ENCODE data around the gene EEF2KMT. TPM values are rescaled to one million over a fixed set of nuclear protein-coding genes. Genes with fewer than 3 reads are reported as not detected.
"Not testable (repeated sequence)": the region's sequence is repeated elsewhere in the genome, so short reads cannot be mapped to it uniquely, and the experiment has no call there.

Gene EEF2KMT, protein sequence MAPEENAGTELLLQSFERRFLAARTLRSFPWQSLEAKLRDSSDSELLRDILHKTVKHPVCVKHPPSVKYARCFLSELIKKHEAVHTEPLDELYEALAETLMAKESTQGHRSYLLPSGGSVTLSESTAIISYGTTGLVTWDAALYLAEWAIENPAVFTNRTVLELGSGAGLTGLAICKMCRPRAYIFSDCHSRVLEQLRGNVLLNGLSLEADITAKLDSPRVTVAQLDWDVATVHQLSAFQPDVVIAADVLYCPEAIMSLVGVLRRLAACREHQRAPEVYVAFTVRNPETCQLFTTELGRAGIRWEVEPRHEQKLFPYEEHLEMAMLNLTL
- 1 to 10 TPM; 4.2 to 6.0 TPM for total RNA-seq
- polyA plus RNA-seq, result 10 to 100 TPM in 1 of 2 donors, 1 to 10 TPM in 1; 8.6 to 11.4 TPM

DNA sequence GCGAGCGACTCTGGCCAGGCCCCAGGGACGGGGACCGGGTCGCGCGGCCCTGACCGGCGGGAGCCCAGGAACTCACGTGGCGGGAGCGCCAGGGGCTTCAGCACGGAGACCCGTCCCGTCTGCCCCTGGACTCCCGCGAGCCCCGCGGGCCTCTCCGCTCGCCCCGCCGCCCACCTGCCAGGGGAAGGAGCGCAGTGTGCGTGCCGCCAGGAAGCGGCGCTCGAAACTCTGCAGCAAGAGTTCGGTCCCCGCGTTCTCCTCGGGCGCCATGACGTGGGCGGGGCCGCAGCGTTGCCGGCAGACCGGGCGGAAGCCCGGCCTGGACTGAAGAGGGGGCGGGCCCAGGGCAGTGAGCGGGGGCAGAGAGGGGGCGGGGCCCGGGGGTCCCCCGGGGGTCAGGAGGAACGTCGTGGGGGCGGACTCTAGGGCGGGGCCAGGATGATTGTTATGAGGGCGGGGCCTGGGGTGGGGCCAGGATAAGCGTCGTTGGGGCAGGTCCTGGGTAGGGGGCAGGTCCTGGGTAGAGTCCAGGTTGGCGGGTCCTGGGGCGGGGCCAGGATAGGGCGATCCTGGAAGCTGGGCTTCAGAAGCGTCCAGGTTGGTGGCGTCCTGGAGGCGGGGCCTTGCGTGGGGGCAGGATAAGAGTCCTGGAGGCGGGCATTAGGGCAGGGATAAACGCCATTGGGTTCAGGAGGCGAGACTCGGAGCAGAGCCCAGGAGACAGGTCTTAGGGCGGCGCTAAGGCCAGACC lies at the start of gene EEF2KMT:
Gene EEF2KMT, minus strand, starts transcription at position 326 of the 751 bp plus-strand sequence. Its CDS starts 56 bp downstream, at position 270.
- H3K4me3 ChIP-seq (ENCODE audit: low read depth in 1 of 3, low read length in 3 of 3), result peak within 1 kb of the TSS; percentile 41 to 70 (median 61)
- peak; percentile 98 for DNase-seq (ENCODE audit: low spot score)
- not testable (repeated sequence) for H3K4me1 ChIP-seq (ENCODE audit: control insufficient read depth in 4 of 4, insufficient read depth in 4 of 4, low read length in 3 of 4); H3K36me3 ChIP-seq (ENCODE audit: control insufficient read depth in 4 of 4, insufficient read depth in 3 of 4, low read depth in 1 of 4, low read length in 3 of 4); H3K9me3 ChIP-seq (ENCODE audit: control insufficient read depth in 4 of 4, low read length in 3 of 4); H3K27me3 ChIP-seq (ENCODE audit: control insufficient read depth in 4 of 4, insufficient read depth in 4 of 4, low read length in 3 of 4)
- peak within 1 kb of the TSS in 1 of 2 donors; percentile 8 for H3K9ac ChIP-seq (ENCODE audit: low read depth in 1 of 2, low read length in 2 of 2)
- WGBS, result under 1% methylated on average over 67 of the region's 67 CpGs
- TF ChIP-seq NR2F2 (IDR thresholded peaks at IDR 0.05) (peak; percentile 35), YY1 (IDR thresholded peaks at IDR 0.05) (peak; percentile 89), EGR1 (IDR thresholded peaks at IDR 0.05; ENCODE audit: low read depth in 2 of 2) (peak; percentile 31 to 66), HNF4A (conservative IDR thresholded peaks at IDR 0.05) (peak; percentile 47 to 72), RXRA (IDR thresholded peaks at IDR 0.05) (peak; percentile 53 to 54), RAD21 (IDR thresholded peaks at IDR 0.05) (peak in 1 of 2 donors; percentile 4), SP1 (IDR thresholded peaks at IDR 0.05) (peak; percentile 88), JUND (IDR thresholded peaks at IDR 0.05) (peak in 1 of 2 donors; percentile 15), HNF4G (IDR thresholded peaks at IDR 0.05) (peak; percentile 17), GABPA (IDR thresholded peaks at IDR 0.05 in 1 of 2, conservative IDR thresholded peaks at IDR 0.05 in 1 of 2) (peak in 1 of 2 donors; percentile 55)
- TF ChIP-seq, protein P1, sequence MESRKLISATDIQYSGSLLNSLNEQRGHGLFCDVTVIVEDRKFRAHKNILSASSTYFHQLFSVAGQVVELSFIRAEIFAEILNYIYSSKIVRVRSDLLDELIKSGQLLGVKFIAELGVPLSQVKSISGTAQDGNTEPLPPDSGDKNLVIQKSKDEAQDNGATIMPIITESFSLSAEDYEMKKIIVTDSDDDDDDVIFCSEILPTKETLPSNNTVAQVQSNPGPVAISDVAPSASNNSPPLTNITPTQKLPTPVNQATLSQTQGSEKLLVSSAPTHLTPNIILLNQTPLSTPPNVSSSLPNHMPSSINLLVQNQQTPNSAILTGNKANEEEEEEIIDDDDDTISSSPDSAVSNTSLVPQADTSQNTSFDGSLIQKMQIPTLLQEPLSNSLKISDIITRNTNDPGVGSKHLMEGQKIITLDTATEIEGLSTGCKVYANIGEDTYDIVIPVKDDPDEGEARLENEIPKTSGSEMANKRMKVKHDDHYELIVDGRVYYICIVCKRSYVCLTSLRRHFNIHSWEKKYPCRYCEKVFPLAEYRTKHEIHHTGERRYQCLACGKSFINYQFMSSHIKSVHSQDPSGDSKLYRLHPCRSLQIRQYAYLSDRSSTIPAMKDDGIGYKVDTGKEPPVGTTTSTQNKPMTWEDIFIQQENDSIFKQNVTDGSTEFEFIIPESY (IDR thresholded peaks at IDR 0.05), result peak; percentile 23
- TF ChIP-seq, protein P2, sequence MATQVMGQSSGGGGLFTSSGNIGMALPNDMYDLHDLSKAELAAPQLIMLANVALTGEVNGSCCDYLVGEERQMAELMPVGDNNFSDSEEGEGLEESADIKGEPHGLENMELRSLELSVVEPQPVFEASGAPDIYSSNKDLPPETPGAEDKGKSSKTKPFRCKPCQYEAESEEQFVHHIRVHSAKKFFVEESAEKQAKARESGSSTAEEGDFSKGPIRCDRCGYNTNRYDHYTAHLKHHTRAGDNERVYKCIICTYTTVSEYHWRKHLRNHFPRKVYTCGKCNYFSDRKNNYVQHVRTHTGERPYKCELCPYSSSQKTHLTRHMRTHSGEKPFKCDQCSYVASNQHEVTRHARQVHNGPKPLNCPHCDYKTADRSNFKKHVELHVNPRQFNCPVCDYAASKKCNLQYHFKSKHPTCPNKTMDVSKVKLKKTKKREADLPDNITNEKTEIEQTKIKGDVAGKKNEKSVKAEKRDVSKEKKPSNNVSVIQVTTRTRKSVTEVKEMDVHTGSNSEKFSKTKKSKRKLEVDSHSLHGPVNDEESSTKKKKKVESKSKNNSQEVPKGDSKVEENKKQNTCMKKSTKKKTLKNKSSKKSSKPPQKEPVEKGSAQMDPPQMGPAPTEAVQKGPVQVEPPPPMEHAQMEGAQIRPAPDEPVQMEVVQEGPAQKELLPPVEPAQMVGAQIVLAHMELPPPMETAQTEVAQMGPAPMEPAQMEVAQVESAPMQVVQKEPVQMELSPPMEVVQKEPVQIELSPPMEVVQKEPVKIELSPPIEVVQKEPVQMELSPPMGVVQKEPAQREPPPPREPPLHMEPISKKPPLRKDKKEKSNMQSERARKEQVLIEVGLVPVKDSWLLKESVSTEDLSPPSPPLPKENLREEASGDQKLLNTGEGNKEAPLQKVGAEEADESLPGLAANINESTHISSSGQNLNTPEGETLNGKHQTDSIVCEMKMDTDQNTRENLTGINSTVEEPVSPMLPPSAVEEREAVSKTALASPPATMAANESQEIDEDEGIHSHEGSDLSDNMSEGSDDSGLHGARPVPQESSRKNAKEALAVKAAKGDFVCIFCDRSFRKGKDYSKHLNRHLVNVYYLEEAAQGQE (IDR thresholded peaks at IDR 0.05), result peak; percentile 58
- peak within 1 kb of the TSS; percentile 50 to 54 for H3K27ac ChIP-seq (ENCODE audit: low read depth in 1 of 2, low read length in 2 of 2)

DNA sequence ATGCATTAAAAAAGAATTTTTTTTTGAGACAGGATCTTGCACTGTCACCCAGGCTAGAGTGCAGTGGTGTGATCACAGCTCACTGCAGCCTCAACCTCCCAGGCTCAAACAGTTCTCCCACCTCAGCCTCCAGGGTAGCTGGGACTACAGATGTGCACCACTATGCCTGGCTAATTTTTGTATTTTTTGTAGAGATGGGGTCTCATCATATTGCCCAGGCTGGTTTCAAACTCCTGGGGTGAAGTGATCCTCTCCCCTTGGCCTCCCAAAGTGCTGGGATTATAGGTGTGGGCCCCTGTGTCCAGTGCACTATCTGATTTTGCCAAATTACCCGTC lies 47.0 kb upstream of the EEF2KMT start:
- not testable (repeated sequence) for H3K27me3 ChIP-seq (ENCODE audit: control insufficient read depth in 4 of 4, insufficient read depth in 4 of 4, low read length in 3 of 4); DNase-seq (ENCODE audit: low spot score); H3K27ac ChIP-seq (ENCODE audit: low read depth in 1 of 2, low read length in 2 of 2); H3K9me3 ChIP-seq (ENCODE audit: control insufficient read depth in 4 of 4, low read length in 3 of 4); H3K9ac ChIP-seq (ENCODE audit: low read depth in 1 of 2, low read length in 2 of 2); H3K4me3 ChIP-seq (ENCODE audit: low read depth in 1 of 3, low read length in 3 of 3); H3K4me1 ChIP-seq (ENCODE audit: control insufficient read depth in 4 of 4, insufficient read depth in 4 of 4, low read length in 3 of 4); H3K36me3 ChIP-seq (ENCODE audit: control insufficient read depth in 4 of 4, insufficient read depth in 3 of 4, low read depth in 1 of 4, low read length in 3 of 4)
- WGBS, result 20% methylated on average over 1 of the region's 1 CpG
- TF ChIP-seq HNF4A (conservative IDR thresholded peaks at IDR 0.05), result peak in 1 of 2 donors; percentile 4
- TF ChIP-seq, protein P1 (IDR thresholded peaks at IDR 0.05), result peak; percentile 2
